SW 1271 (cell line): ENCODE data around the gene ANXA9.

Source experiments
- DNase-seq, 2 experiments: peaks; one replicate each; lab custom pipeline; 2025; lab: John Stamatoyannopoulos, UW

Gene ANXA9

DNA sequence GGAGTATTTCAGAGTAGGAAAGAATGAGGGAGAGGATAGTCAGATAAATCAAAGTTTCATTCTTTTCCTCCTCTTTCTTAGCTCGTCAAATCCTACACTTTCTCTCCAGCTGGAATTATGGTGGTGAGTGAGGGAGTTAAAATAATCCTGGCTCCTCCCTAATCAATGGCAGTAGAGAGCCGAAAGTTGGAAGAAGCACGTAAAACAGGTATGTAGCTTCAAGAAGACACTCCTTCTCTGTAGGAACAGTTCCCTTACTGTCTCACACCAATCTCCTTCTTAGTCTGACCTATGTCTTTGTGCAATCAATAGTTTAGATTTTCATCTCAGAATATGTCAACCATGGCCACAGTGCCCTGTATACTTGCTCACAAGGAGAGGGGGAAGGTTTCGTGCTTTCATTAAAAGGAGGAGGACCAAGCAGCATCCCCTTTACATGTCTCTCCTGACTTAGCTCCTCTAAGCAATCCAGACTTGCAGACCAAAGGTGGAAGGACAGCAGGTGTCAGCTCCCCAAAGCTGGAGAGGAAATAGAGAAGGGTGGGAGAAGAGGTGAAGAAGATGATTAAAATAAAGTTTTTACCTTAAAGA, 23.7 kb downstream of the ANXA9 start:
- DNase-seq, result no peak

- DNase-seq, result peak; percentile 41 to 80
These were observed 24.4 kb downstream of the ANXA9 start, which contains the start of gene MINDY1 for GRCh38 chr1:151006327-151007052. MINDY1 (minus strand) TSS chr1:151006902; CDS start chr1:151002617, 4,285 bp downstream.

- no peak for DNase-seq
These were observed 25.8 kb downstream of the ANXA9 start for GRCh38 chr1:151007853-151008243.

GRCh38 chr1:151008244-151009205, 26.4 kb downstream of the ANXA9 start, which contains the start of gene PRUNE1:
PRUNE1 (plus strand) TSS chr1:151008449; CDS start chr1:151008633, 184 bp downstream.
- peak; percentile 78 to 91 for DNase-seq

GRCh38 chr1:151009206-151009587, 27.1 kb downstream of the ANXA9 start:
- no peak for DNase-seq

DNA sequence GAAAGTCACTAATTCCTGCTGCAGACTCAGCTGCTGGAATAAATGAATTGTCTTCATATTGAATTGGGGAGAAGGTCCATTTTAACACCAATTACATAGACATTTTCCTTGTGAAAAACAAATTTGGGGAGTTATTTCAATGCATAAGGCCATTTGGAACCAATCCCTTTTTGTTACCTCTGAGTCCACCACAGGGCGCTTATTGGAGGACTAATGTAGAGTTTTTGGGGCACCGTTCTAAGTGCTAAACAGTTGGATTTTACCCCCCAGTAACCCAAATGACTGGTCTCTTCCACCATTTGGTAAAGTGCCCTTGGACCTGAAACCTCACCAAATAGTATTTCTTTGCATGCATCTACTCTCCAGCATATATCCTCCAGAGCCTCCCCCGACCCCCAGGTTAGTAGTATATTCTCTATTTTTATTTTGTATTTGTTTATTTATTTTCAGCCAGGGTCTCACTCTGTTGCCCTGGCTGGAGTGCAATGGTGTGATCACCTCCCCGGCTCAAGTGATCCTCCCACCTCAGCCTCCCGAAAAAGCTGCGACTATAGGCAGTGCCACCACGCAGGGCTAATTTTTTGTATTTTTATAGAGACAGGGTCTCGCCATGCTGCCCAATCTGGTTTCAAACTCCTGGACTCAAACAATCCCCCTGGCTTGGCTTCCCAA, 27.7 kb downstream of the ANXA9 start:
- no peak for DNase-seq

DNA sequence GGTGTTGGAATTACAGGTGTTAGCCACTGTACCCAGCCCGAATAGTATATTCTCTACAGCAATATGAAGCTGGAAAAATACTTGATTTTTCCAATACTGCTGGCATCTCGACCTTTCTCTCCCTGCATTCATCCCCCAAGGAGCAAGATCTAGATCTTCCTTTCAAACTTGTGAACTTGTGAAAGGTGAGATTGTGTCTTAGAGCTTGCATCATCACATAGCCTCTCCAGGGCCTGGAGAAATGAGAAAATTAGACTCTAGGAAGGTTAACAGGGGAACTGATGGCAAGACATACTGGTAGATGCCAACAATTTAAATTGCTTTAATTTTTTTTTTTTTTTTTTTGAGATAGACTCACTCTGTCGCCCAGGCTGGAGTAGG, 28.2 kb downstream of the ANXA9 start:
- DNase-seq, result no peak

GRCh38 chr1:151011154-151011850, 29.2 kb downstream of the ANXA9 start:
- DNase-seq, result no peak

GRCh38 chr1:151012684-151013471, 30.8 kb downstream of the ANXA9 start:
- no peak for DNase-seq

DNA sequence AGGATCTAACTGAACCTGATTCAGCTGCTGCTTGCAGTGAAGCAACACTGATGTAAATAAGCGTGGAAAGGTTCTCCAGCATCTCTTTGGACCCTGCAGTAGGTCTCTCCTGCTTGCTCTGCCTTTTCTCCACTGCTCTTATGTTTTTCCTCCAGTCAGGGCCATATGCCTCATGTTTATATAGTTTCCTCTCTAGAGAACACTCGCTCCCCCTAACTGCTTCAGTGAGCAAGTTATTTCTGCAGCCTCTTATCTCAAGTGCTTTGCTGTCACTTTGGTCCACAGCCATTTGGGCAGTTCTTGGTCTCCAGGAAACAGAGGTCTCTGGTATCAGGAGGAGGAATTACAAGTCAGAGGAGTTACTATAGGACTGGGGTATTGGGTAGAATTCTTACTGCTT, 31.4 kb downstream of the ANXA9 start:
- DNase-seq, result no peak

- DNase-seq, result peak in 1 of 2 experiments; percentile 21
These were observed 42.6 kb downstream of the ANXA9 start for GRCh38 chr1:151024540-151025146.

- DNase-seq, result no peak
These were observed 44.4 kb downstream of the ANXA9 start for GRCh38 chr1:151026460-151026859.

DNA sequence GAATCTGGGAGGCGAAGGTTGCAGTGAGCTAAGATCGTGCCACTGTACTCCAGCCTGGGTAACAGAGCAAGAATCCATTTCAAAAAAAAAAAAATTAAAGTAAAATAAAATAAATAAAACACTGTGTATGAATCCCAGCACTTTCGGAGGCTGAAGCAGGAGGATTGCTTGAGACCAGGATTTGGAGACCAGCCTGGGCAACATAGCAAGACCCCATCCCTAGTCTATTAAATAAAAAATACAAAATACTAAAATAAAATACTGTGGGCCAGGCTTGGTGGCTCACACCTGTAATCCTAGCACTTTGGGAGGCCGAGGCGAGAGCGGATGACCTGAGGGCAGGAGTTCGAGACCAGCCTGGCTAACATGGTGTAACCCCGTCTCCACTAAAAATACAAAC, 50.1 kb downstream of the ANXA9 start:
- no peak for DNase-seq

DNA sequence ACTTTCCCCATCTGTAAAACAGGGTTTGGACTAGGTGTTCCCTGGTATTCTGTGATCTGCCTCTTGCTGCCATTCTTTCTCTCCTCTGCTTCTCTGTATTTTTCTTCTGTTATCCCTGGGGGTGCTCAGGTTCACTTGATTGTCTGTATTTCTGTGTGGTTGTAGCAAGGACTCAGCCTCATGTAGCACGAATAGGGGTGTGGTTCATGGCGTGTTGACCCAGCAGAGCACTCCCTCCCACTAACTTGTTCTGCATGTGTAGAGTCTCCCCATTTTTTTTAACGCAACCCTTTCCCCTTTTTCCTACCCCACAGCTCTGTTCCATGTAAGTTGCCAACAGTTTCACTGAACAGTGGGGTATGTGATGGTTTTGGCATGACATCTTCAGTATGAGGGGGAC, 53.1 kb downstream of the ANXA9 start:
- no peak for DNase-seq

GRCh38 chr1:151036356-151036755, 54.3 kb downstream of the ANXA9 start, which contains the start of gene BNIPL:
BNIPL (plus strand) TSS chr1:151036586; CDS start chr1:151036726, 140 bp downstream.
- no peak for DNase-seq

GRCh38 chr1:151037032-151037431, 54.9 kb downstream of the ANXA9 start:
- DNase-seq, result no peak

DNA sequence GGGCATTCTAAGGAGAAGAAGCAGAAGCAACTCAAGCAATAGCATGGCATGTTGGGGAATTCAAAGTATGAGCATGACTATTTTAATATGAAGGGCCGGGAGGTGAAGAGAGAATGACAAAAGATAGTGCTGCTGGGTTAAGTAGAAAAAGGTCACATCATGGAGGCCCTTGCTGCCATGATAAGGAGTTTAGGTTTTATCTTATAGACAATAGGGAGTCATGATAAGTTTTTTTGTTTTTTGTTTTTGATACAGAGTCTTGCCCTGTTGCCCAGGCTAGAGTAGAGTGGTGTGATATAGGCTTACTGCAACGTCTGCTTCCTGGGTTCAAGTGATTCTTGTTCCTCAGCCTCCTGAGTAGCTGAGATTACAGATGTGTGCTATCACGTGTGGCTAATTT, 57.4 kb downstream of the ANXA9 start:
- DNase-seq, result no peak

- no peak for DNase-seq
These were observed 61.1 kb downstream of the ANXA9 start for GRCh38 chr1:151043163-151043562.
